Uterus (tissue), 2 donors: ENCODE results near the gene BRIX1.

ENCODE experiments used
- CTCF ChIP-seq, 4 experiments: fragments of 200-600 bp in 2 of 4; fragments of 450-650 bp in 2 of 4; sonication (generic) in 2 of 4; IDR thresholded peaks; one replicate each; pipeline ENCODE4 v1.5.1; 2016 to 2019; ENCODE audit warnings: antibody characterized with exemption in 4 of 4, mild to moderate bottlenecking in 2 of 4, moderate library complexity in 1 of 4
- POLR2A ChIP-seq, 2 donors: fragments of 450-650 bp; IDR thresholded peaks; one replicate each; pipeline ENCODE4 v1.6.1; 2016; ENCODE audit warnings: antibody characterized with exemption in 2 of 2, mild to moderate bottlenecking in 1 of 2, moderate library complexity in 1 of 2

DNA sequence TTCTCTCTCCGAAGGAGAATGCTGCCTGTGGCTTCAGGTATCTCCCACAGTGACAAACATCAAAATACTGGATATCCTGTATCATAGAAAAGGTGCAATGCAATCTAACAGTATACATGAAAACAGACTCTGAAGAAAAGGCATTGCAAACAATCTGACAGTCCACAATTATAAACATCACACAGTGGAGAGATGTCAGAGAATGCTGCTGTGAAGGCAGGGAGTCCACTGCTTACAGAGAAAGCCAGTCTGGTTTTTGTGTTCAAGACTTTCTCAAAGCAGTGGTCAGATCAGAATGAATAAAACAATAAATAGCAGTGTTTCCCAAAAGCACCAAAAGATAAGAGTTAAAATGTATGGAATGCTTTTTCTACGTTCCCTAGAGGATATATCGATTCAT, 47.9 kb upstream of the BRIX1 start:
- TF ChIP-seq CTCF (IDR thresholded peaks at IDR 0.05) (no peak), POLR2A (IDR thresholded peaks at IDR 0.05) (no peak)
